ENCODE data around the gene LRRC27. TPM values are rescaled to one million over a fixed set of nuclear protein-coding genes. Genes with fewer than 3 reads are reported as not detected.

LRRC27 gene
- total RNA-seq, 4 donors from 2014 or later = 5.9 to 69.5 (median 8.3) TPM; not detected in 1

GRCh38 chr10:132406181-132406580 lies 74.2 kb downstream of the LRRC27 start:
- Histone ChIP-seq H3K27ac (peak overlapping the region; percentile 92 to 97 (median 95)), H3K4me1 (peaks cover 47 to 81% (median 70%) of the 10 kb centered on the region in 4 donors), H3K36me3 (peaks cover 0 to 21% (median 6%) of the 10 kb centered on the region in 4 donors), H3K27me3 (no peaks in the 10 kb centered on the region), H3K4me3 (no peak overlapping the region), H3K9me3 (no peaks in the 10 kb centered on the region)
- no peak for TF ChIP-seq POLR2A (IDR thresholded peaks at IDR 0.05)
- intact Hi-C loops (cut with DNase I; ENCODE audit: low total_unique reads) (no loop called here), in situ Hi-C loops (cut with MboI; ENCODE audit: low pct_ligation_motif_present in 1 of 4, low pct_unique_long_range_greater_than_20kb in 1 of 4, low sequenced_read_pairs in 3 of 4) (no loop called here)
- no peak for DNase-seq
- 94 to 98% methylated on average over 8 to 17 of the region's 17 CpGs for WGBS, 2 donors (ENCODE audit: low coverage in 1 of 2)

GRCh38 chr10:132406750-132407149 lies 74.8 kb downstream of the LRRC27 start:
- peaks cover 49 to 81% (median 70%) of the 10 kb centered on the region in 4 donors for H3K4me1 ChIP-seq
- H3K4me3 ChIP-seq = no peak overlapping the region
- intact Hi-C loops (cut with DNase I; ENCODE audit: low total_unique reads) = no loop called here
- no peak for DNase-seq
- in situ Hi-C loops (cut with MboI; ENCODE audit: low pct_ligation_motif_present in 1 of 4, low pct_unique_long_range_greater_than_20kb in 1 of 4, low sequenced_read_pairs in 3 of 4) = no loop called here
- no peaks in the 10 kb centered on the region for H3K27me3 ChIP-seq
- no peak for TF ChIP-seq POLR2AphosphoS5 (IDR thresholded peaks at IDR 0.05)
- H3K9me3 ChIP-seq = no peaks in the 10 kb centered on the region
- WGBS, 2 donors (ENCODE audit: low coverage in 1 of 2) = 89% methylated on average over 15 of the region's 16 CpGs; no CpG with 5 or more reads in 1 of the 2 donors
- peak overlapping the region; percentile 92 to 97 (median 95) for H3K27ac ChIP-seq
- peaks cover 0 to 21% (median 6%) of the 10 kb centered on the region in 4 donors for H3K36me3 ChIP-seq

- 15% methylated on average over 10 of the region's 12 CpGs; no CpG with 5 or more reads in 1 of the 2 donors for WGBS, 2 donors (ENCODE audit: low coverage in 1 of 2)
- Histone ChIP-seq H3K4me1 (peaks cover 49 to 81% (median 70%) of the 10 kb centered on the region in 4 donors), H3K4me3 (peak overlapping the region in 2 of 4 donors; percentile 13 to 26), H3K36me3 (peaks cover 0 to 21% (median 6%) of the 10 kb centered on the region in 4 donors), H3K27ac (peak overlapping the region; percentile 92 to 97 (median 95)), H3K27me3 (no peaks in the 10 kb centered on the region), H3K9me3 (no peaks in the 10 kb centered on the region)
- DNase-seq = peak; percentile 90
- intact Hi-C loops (cut with DNase I; ENCODE audit: low total_unique reads) = no loop called here
- TF ChIP-seq POLR2A (IDR thresholded peaks at IDR 0.05) = no peak
- peak in 2 of 3 donors; percentile 18 to 33 for TF ChIP-seq POLR2AphosphoS5 (IDR thresholded peaks at IDR 0.05)
- no peak for TF ChIP-seq CTCF (IDR thresholded peaks at IDR 0.05)
- no peak for TF ChIP-seq EP300 (IDR thresholded peaks at IDR 0.05; ENCODE audit: low read depth)
- in situ Hi-C loops (cut with MboI; ENCODE audit: low pct_ligation_motif_present in 1 of 4, low pct_unique_long_range_greater_than_20kb in 1 of 4, low sequenced_read_pairs in 3 of 4) = no loop called here
Measured at GRCh38 chr10:132407243-132407746, 75.3 kb downstream of the LRRC27 start.

- in situ Hi-C loops (cut with MboI; ENCODE audit: low pct_ligation_motif_present in 1 of 4, low pct_unique_long_range_greater_than_20kb in 1 of 4, low sequenced_read_pairs in 3 of 4) (no loop called here), intact Hi-C loops (cut with DNase I; ENCODE audit: low total_unique reads) (no loop called here)
- Histone ChIP-seq H3K9me3 (no peaks in the 10 kb centered on the region), H3K4me1 (peaks cover 46 to 81% (median 69%) of the 10 kb centered on the region in 4 donors), H3K27me3 (no peaks in the 10 kb centered on the region), H3K4me3 (peak overlapping the region in 2 of 4 donors; percentile 19 to 26), H3K36me3 (peaks cover 0 to 21% (median 6%) of the 10 kb centered on the region in 4 donors), H3K27ac (peak overlapping the region; percentile 92 to 97 (median 95))
- DNase-seq = peak; percentile 91
- 30% methylated on average over 17 of the region's 17 CpGs; no CpG with 5 or more reads in 1 of the 2 donors for WGBS, 2 donors (ENCODE audit: low coverage in 1 of 2)
- TF ChIP-seq CTCF (IDR thresholded peaks at IDR 0.05) (peak in 3 of 5 experiments; percentile 6 to 30 (median 17)), EP300 (IDR thresholded peaks at IDR 0.05; ENCODE audit: low read depth) (peak; percentile 71), POLR2AphosphoS5 (IDR thresholded peaks at IDR 0.05) (peak; percentile 55 to 91 (median 85)), POLR2A (IDR thresholded peaks at IDR 0.05) (peak; percentile 76)
Measured at GRCh38 chr10:132407846-132408278, 75.9 kb downstream of the LRRC27 start.

- Histone ChIP-seq H3K27ac (peak overlapping the region; percentile 92 to 97 (median 95)), H3K36me3 (peaks cover 0 to 21% (median 6%) of the 10 kb centered on the region in 4 donors), H3K27me3 (no peaks in the 10 kb centered on the region), H3K9me3 (no peaks in the 10 kb centered on the region), H3K4me3 (peak overlapping the region in 2 of 4 donors; percentile 19 to 26), H3K4me1 (peaks cover 44 to 84% (median 67%) of the 10 kb centered on the region in 4 donors)
- in situ Hi-C loops (cut with MboI; ENCODE audit: low pct_ligation_motif_present in 1 of 4, low pct_unique_long_range_greater_than_20kb in 1 of 4, low sequenced_read_pairs in 3 of 4) = no loop called here
- WGBS, 2 donors (ENCODE audit: low coverage in 1 of 2) = 9 to 36% methylated on average over 7 to 16 of the region's 20 CpGs
- TF ChIP-seq POLR2AphosphoS5 (IDR thresholded peaks at IDR 0.05) = peak in 1 of 3 donors; percentile 33
- TF ChIP-seq CTCF (IDR thresholded peaks at IDR 0.05) = no peak
- TF ChIP-seq EP300 (IDR thresholded peaks at IDR 0.05; ENCODE audit: low read depth) = no peak
- TF ChIP-seq POLR2A (IDR thresholded peaks at IDR 0.05) = no peak
- intact Hi-C loops (cut with DNase I; ENCODE audit: low total_unique reads) = no loop called here
- DNase-seq = peak; percentile 65
Measured at GRCh38 chr10:132408367-132408781, 76.4 kb downstream of the LRRC27 start.

All from transverse colon (tissue), 4 donors.